ENCODE measurements around the gene NBPF8. TPM values are rescaled to one million over a fixed set of nuclear protein-coding genes. Genes with fewer than 3 reads are reported as not detected.

The NBPF8 gene
- 4.4 and 6.0 TPM in 2 replicates for total RNA-seq

GRCh38 chr1:120414911-120415480 is at the start of gene NBPF8:
Gene NBPF8 (plus strand): TSS chr1:120415035. CDS start chr1:120436523, 21,488 bp downstream.

Other genes starting within 250 kb of the NBPF8 start
- gene SEC22B, start 238.5 kb upstream of the NBPF8 start, total RNA-seq = 46.2 and 59.5 TPM in 2 replicates